ENCODE measurements around the gene MIXL1.

Gene MIXL1

DNA sequence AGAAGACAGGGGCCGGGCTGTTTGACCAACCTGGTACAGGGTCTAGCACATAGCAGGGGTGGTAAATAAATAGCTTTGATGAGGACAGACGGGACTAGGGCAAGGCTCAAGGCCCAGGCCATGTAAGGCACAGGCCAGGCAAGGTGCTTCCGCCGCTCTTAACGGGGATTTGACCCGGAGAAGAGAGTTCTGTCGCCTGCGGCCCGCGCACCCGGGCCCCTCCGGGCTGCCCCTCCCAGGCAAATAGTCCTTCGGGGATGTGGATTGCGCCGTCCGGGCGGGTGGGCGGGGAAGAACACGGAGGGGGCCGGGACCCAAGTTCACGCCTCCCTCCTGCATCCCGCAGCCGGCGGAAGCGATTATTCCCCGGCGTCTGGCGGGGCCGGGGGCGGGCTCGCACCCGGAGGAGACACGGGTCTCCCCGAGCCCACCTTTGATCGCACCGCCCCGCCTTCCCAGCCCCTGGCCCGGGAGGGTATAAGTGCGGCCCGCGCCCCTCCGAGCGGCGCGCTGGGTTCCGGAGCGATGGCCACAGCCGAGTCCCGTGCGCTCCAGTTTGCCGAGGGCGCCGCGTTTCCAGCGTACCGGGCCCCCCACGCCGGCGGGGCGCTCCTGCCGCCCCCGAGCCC, at the start of gene MIXL1:
Gene MIXL1 (plus strand): TSS at position 508 of the 629 bp plus-strand sequence. CDS start 18 bp downstream, at position 526.
- Histone ChIP-seq H3K27ac (ENCODE audit: low read depth, low read length) (no peak within 1 kb of the TSS), H3K4me3 (ENCODE audit: low read length) (peak within 1 kb of the TSS; percentile 55), H3K4me1 (ENCODE audit: control insufficient read depth, insufficient read depth, low read length) (no peaks in the 10 kb centered on the region), H3K27me3 (ENCODE audit: control insufficient read depth, insufficient read depth, low read length) (peaks cover 2% of the 10 kb centered on the region), H3K36me3 (ENCODE audit: control insufficient read depth, insufficient read depth, low read length) (no peaks in the 10 kb centered on the region), H3K9ac (ENCODE audit: low read length) (no peak within 1 kb of the TSS)

- H3K36me3 ChIP-seq (ENCODE audit: control insufficient read depth, insufficient read depth, low read length): peaks cover 4% of the 10 kb centered on the region
- H3K27ac ChIP-seq (ENCODE audit: low read depth, low read length): no peak overlapping the region
- H3K9ac ChIP-seq (ENCODE audit: low read length): no peak overlapping the region
- no peaks in the 10 kb centered on the region for H3K27me3 ChIP-seq (ENCODE audit: control insufficient read depth, insufficient read depth, low read length)
- no peak overlapping the region for H3K4me3 ChIP-seq (ENCODE audit: low read length)
- no peaks in the 10 kb centered on the region for H3K4me1 ChIP-seq (ENCODE audit: control insufficient read depth, insufficient read depth, low read length)
Measured at GRCh38 chr1:226176870-226177269, 46.6 kb upstream of the MIXL1 start.

GRCh38 chr1:226181996-226182714, 41.3 kb upstream of the MIXL1 start:
- Histone ChIP-seq H3K9ac (ENCODE audit: low read length) (no peak overlapping the region), H3K4me1 (ENCODE audit: control insufficient read depth, insufficient read depth, low read length) (peaks cover 6% of the 10 kb centered on the region), H3K4me3 (ENCODE audit: low read length) (no peak overlapping the region), H3K27ac (ENCODE audit: low read depth, low read length) (no peak overlapping the region), H3K36me3 (ENCODE audit: control insufficient read depth, insufficient read depth, low read length) (no peaks in the 10 kb centered on the region), H3K27me3 (ENCODE audit: control insufficient read depth, insufficient read depth, low read length) (no peaks in the 10 kb centered on the region)

DNA sequence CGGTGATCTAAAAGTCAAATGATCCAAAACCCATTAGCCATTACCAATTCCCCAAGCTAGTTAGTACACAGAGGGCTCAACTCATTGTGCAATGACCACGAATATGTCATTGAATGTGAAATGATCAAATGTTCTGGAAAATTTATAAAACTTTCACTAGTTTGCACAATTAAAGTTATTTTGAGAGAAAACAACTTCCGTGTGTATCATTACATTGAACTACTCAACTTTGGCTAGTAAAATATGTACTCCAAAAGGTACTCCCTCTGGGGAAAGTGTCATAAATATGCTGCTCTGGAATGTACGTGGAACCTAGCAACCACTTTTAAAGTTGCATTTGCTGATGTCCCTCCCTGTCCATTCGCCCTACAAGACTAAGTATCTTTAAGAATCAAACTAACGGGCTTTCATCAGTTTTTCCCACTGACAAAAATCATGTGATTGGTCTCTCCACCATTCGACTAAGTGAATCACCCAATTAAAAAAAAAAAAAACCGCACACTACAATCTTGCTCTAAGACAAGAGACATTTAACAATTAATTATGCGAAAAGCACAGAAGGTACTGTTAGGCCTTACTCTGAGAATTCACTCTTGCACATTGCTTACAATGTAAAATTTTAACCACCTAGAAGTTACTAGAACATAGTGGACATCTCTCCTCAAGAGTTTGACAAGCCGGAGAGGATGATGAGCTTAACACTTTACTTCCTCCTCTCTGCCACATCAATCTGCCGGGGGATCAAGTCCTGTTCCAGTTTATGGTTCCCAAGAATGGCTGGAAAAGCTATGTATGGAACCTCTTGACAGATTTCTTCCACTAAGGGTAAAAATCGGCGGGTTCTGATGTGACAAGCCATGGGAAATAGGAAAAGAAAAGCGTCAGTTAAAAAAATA, 38.1 kb upstream of the MIXL1 start:
- Histone ChIP-seq H3K4me1 (ENCODE audit: control insufficient read depth, insufficient read depth, low read length) (peaks cover 6% of the 10 kb centered on the region), H3K36me3 (ENCODE audit: control insufficient read depth, insufficient read depth, low read length) (no peaks in the 10 kb centered on the region), H3K4me3 (ENCODE audit: low read length) (peak overlapping the region; percentile 72), H3K27me3 (ENCODE audit: control insufficient read depth, insufficient read depth, low read length) (no peaks in the 10 kb centered on the region), H3K27ac (ENCODE audit: low read depth, low read length) (no peak overlapping the region), H3K9ac (ENCODE audit: low read length) (no peak overlapping the region)

DNA sequence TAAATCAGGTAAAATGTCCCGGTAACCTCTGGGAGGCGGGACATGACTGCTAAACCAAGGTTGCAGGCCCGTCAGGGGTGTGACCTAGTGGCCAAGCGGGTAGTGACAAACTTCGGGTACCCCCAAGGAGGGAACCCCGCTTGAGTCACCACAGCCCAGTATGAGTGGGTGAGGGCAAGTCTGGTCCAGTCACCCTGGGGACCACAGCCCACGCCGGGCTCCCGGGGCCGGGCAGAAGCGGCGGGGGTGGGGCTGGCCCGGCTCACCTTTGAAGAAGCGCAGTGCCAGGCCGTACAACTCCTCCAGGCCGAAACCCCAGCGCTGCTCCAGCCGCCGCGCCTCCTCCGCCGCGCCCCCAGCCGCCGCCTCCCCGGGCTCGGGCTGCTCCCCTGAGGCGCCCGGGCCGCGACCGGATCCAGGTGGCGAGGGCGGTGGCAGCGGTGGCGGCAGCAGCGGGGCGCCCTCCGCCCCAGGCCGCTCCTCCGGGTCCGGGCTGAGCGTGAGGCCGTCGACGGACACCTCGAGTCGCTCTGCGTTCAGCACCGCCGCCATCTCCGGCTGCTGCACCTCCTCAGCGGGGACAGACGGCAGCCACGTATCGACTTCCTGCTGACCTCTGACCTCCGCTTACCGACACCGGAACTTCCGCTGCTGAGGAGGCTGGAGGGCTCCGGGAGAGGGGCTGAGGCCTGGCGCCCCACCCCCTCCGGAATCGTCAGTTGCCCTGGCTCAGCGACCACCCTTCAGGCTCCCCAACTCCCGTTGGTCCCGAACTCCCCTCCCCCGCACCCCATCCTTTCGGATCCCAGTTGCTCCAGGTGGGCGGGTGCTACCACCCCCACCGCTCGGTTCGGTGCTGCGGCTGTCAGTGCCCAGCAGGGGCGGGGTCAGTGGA, 37.1 kb upstream of the MIXL1 start, which contains the start of gene ACBD3:
Gene ACBD3 (minus strand): TSS at position 618 of the 895 bp plus-strand sequence. CDS start 66 bp downstream, at position 552.
- peak within 1 kb of the TSS; percentile 87 for H3K27ac ChIP-seq (ENCODE audit: low read depth, low read length)

GRCh38 chr1:226187019-226187322, 36.5 kb upstream of the MIXL1 start:
- no peaks in the 10 kb centered on the region for H3K27me3 ChIP-seq (ENCODE audit: control insufficient read depth, insufficient read depth, low read length)

More for the DNA sequence above, 37.1 kb upstream of the MIXL1 start, which contains the start of gene ACBD3:
- no peaks in the 10 kb centered on the region for H3K27me3 ChIP-seq (ENCODE audit: control insufficient read depth, insufficient read depth, low read length)
- peak within 1 kb of the TSS; percentile 66 for H3K9ac ChIP-seq (ENCODE audit: low read length)
- H3K4me3 ChIP-seq (ENCODE audit: low read length): peak within 1 kb of the TSS; percentile 72
- peaks cover 6% of the 10 kb centered on the region for H3K4me1 ChIP-seq (ENCODE audit: control insufficient read depth, insufficient read depth, low read length)
- no peaks in the 10 kb centered on the region for H3K36me3 ChIP-seq (ENCODE audit: control insufficient read depth, insufficient read depth, low read length)

GRCh38 chr1:226187380-226187779, 36.1 kb upstream of the MIXL1 start:
- Histone ChIP-seq H3K27me3 (ENCODE audit: control insufficient read depth, insufficient read depth, low read length) (no peaks in the 10 kb centered on the region), H3K36me3 (ENCODE audit: control insufficient read depth, insufficient read depth, low read length) (no peaks in the 10 kb centered on the region), H3K4me3 (ENCODE audit: low read length) (peak overlapping the region; percentile 72), H3K27ac (ENCODE audit: low read depth, low read length) (no peak overlapping the region), H3K4me1 (ENCODE audit: control insufficient read depth, insufficient read depth, low read length) (peaks cover 6% of the 10 kb centered on the region), H3K9ac (ENCODE audit: low read length) (no peak overlapping the region)

More at GRCh38 chr1:226187019-226187322, 36.5 kb upstream of the MIXL1 start:
- Histone ChIP-seq H3K4me3 (ENCODE audit: low read length) (peak overlapping the region; percentile 72), H3K9ac (ENCODE audit: low read length) (peak overlapping the region; percentile 42), H3K4me1 (ENCODE audit: control insufficient read depth, insufficient read depth, low read length) (peaks cover 6% of the 10 kb centered on the region), H3K36me3 (ENCODE audit: control insufficient read depth, insufficient read depth, low read length) (no peaks in the 10 kb centered on the region), H3K27ac (ENCODE audit: low read depth, low read length) (peak overlapping the region; percentile 87)

DNA sequence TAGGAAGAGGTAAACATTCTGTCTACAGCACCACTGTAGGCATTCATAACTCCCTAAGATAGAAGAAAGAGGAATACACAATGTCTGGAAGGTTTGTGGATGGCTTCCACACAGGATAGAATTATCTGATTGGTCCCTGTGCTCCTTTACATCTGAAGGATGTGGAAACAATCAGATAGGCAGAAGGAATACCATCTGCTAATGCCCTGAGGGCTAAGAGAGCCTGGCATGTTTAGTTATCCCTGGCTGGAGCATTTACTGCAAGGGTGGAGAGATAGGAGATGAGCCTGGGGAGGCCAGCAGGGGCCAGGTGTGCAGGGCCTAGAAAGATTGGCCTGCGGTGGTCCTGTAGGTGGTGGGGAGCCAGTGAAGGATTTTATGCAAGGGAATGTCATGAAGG, 28.3 kb upstream of the MIXL1 start:
- Histone ChIP-seq H3K9ac (ENCODE audit: low read length) (no peak overlapping the region), H3K4me3 (ENCODE audit: low read length) (no peak overlapping the region), H3K36me3 (ENCODE audit: control insufficient read depth, insufficient read depth, low read length) (no peaks in the 10 kb centered on the region), H3K4me1 (ENCODE audit: control insufficient read depth, insufficient read depth, low read length) (no peaks in the 10 kb centered on the region), H3K27ac (ENCODE audit: low read depth, low read length) (no peak overlapping the region), H3K27me3 (ENCODE audit: control insufficient read depth, insufficient read depth, low read length) (no peaks in the 10 kb centered on the region)

- H3K36me3 ChIP-seq (ENCODE audit: control insufficient read depth, insufficient read depth, low read length): no peaks in the 10 kb centered on the region
- H3K4me1 ChIP-seq (ENCODE audit: control insufficient read depth, insufficient read depth, low read length): no peaks in the 10 kb centered on the region
- H3K27me3 ChIP-seq (ENCODE audit: control insufficient read depth, insufficient read depth, low read length): no peaks in the 10 kb centered on the region
- no peak overlapping the region for H3K27ac ChIP-seq (ENCODE audit: low read depth, low read length)
- H3K9ac ChIP-seq (ENCODE audit: low read length): no peak overlapping the region
- no peak overlapping the region for H3K4me3 ChIP-seq (ENCODE audit: low read length)
Measured at GRCh38 chr1:226199971-226200370, 23.5 kb upstream of the MIXL1 start.

- H3K27me3 ChIP-seq (ENCODE audit: control insufficient read depth, insufficient read depth, low read length): no peaks in the 10 kb centered on the region
- H3K9ac ChIP-seq (ENCODE audit: low read length): no peak overlapping the region
- no peaks in the 10 kb centered on the region for H3K4me1 ChIP-seq (ENCODE audit: control insufficient read depth, insufficient read depth, low read length)
- H3K4me3 ChIP-seq (ENCODE audit: low read length): no peak overlapping the region
- H3K27ac ChIP-seq (ENCODE audit: low read depth, low read length): no peak overlapping the region
- H3K36me3 ChIP-seq (ENCODE audit: control insufficient read depth, insufficient read depth, low read length): no peaks in the 10 kb centered on the region
Measured at GRCh38 chr1:226201029-226201593, 22.4 kb upstream of the MIXL1 start.

DNA sequence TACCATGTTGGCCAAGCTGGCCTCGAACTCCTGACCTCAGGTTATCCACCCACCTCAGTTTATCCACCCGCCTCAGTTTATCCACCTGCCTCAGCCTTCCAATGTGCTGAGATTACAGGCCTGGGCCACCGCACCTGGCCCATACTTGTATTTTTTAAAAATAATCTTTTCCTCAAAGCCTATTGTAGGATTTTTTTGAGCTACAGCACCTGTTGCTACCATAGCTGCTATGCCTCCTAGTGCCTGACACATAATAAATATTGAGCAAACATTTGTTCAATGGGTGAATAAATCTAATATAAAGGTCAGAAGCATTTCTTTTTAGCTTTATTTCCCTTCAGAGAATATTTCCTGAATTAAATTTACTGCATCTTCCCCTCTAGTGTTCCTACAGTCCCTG, 21.2 kb upstream of the MIXL1 start:
- Histone ChIP-seq H3K9ac (ENCODE audit: low read length) (no peak overlapping the region), H3K27me3 (ENCODE audit: control insufficient read depth, insufficient read depth, low read length) (no peaks in the 10 kb centered on the region), H3K27ac (ENCODE audit: low read depth, low read length) (no peak overlapping the region), H3K36me3 (ENCODE audit: control insufficient read depth, insufficient read depth, low read length) (no peaks in the 10 kb centered on the region), H3K4me3 (ENCODE audit: low read length) (no peak overlapping the region), H3K4me1 (ENCODE audit: control insufficient read depth, insufficient read depth, low read length) (no peaks in the 10 kb centered on the region)
